Panc1 (cell line): ENCODE results near the gene VPS33B.

Experiments used
- CTCF ChIP-seq: fragments of 450-650 bp; IDR thresholded peaks from 2 replicates; pipeline ENCODE4 v1.5.1; 2017; ENCODE audit warnings: mild to moderate bottlenecking
- POLR2AphosphoS5 ChIP-seq: IDR thresholded peaks from 2 replicates; pipeline ENCODE4 v1.6.1; 2012; ENCODE audit warnings: mild to moderate bottlenecking, low read depth, low read length, moderate library complexity
- TF ChIP-seq, protein P1 (sequence below), 2 experiments: IDR thresholded peaks; 2 replicates each; pipeline ENCODE4 v1.6.1; 2011 to 2012; ENCODE audit warnings: low read depth in 2 of 2, control low read depth in 1 of 2, low read length in 1 of 2, mild to moderate bottlenecking in 1 of 2, moderate library complexity in 1 of 2; ENCODE audit not compliant: insufficient read depth in 1 of 2

DNA sequence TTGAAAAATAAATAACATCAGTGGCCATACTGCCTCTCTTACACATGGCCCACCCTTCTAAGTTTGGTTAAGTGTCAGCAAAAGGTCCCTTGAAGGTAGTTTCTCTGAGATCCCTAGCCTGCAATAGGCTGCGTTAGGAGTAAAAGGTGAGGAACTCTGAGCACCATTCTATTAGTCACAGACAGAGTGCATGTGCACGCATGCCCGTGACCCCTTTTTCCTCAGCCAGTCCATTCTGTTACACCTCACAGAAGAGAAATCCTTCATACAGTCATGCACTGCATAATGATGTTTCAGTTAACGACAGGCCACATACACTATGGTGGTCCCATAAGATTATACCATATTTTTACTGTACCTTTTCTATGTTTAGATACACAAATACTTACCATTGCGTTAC is 55.2 kb downstream of the VPS33B start:
- TF ChIP-seq CTCF, result no peak
- TF ChIP-seq POLR2AphosphoS5, result no peak
- TF ChIP-seq, protein P1, sequence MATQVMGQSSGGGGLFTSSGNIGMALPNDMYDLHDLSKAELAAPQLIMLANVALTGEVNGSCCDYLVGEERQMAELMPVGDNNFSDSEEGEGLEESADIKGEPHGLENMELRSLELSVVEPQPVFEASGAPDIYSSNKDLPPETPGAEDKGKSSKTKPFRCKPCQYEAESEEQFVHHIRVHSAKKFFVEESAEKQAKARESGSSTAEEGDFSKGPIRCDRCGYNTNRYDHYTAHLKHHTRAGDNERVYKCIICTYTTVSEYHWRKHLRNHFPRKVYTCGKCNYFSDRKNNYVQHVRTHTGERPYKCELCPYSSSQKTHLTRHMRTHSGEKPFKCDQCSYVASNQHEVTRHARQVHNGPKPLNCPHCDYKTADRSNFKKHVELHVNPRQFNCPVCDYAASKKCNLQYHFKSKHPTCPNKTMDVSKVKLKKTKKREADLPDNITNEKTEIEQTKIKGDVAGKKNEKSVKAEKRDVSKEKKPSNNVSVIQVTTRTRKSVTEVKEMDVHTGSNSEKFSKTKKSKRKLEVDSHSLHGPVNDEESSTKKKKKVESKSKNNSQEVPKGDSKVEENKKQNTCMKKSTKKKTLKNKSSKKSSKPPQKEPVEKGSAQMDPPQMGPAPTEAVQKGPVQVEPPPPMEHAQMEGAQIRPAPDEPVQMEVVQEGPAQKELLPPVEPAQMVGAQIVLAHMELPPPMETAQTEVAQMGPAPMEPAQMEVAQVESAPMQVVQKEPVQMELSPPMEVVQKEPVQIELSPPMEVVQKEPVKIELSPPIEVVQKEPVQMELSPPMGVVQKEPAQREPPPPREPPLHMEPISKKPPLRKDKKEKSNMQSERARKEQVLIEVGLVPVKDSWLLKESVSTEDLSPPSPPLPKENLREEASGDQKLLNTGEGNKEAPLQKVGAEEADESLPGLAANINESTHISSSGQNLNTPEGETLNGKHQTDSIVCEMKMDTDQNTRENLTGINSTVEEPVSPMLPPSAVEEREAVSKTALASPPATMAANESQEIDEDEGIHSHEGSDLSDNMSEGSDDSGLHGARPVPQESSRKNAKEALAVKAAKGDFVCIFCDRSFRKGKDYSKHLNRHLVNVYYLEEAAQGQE (IDR thresholded peaks at IDR 0.05; ENCODE audit: insufficient read depth in 1 of 2, low read depth in 2 of 2, low read length in 1 of 2), result no peak
